K562 (cell line): ENCODE data around the gene TKT.

ENCODE experiments used
- ATF2 ChIP-seq: sonication (generic); formaldehyde crosslinking; IDR thresholded peaks from 2 replicates; pipeline ENCODE4 v1.8.1; 2022; ENCODE audit warnings: missing genetic modification reagents
- CTCF ChIP-seq, 3 experiments: IDR thresholded peaks in 2 of 3; conservative IDR thresholded peaks in 1 of 3; 2 replicates each; pipeline ENCODE4 v1.5.1; 2011 to 2012; ENCODE audit warnings: low read length in 3 of 3, mild to moderate bottlenecking in 3 of 3, control low read depth in 2 of 3, improper control_type of control experiment in 1 of 3, inconsistent platforms in 1 of 3, low read depth in 1 of 3, mixed read lengths in 1 of 3, moderate library complexity in 1 of 3; ENCODE audit not compliant: insufficient read depth in 2 of 3
- ELF4 ChIP-seq: fragments of 450-650 bp; formaldehyde crosslinking; IDR thresholded peaks from 2 replicates; pipeline ENCODE4 v1.4.0; 2022; ENCODE audit warnings: missing genetic modification characterization
- LARP7 ChIP-seq: fragments of 450-650 bp; IDR thresholded peaks from 2 replicates; pipeline ENCODE4 v1.6.1; 2016
- MXD1 ChIP-seq: fragments of 250-450 bp; sonication (Bioruptor Pico); IDR thresholded peaks from 2 replicates; pipeline ENCODE4 v1.8.0; 2021; ENCODE audit warnings: borderline replicate concordance, mild to moderate bottlenecking, moderate library complexity; ENCODE audit not compliant: poor library complexity, severe bottlenecking
- SMARCA5 ChIP-seq: fragments of 450-650 bp; IDR thresholded peaks from 2 replicates; pipeline ENCODE4 v1.6.1; 2016
- SMARCB1 ChIP-seq: IDR thresholded peaks from 2 replicates; pipeline ENCODE4 v1.6.1; 2011; ENCODE audit warnings: improper control_type of control experiment, low read depth; ENCODE audit not compliant: insufficient read length
- SRSF9 ChIP-seq: fragments of 200-400 bp; formaldehyde crosslinking; IDR thresholded peaks from 2 replicates; pipeline ENCODE4 v1.6.1; 2017; ENCODE audit warnings: low read depth, low read length, borderline replicate concordance
- YY1 ChIP-seq, 3 experiments: IDR thresholded peaks; 2 replicates each; pipeline ENCODE4 v1.6.1; 2011; ENCODE audit warnings: low read length in 2 of 3, mild to moderate bottlenecking in 2 of 3, moderate library complexity in 2 of 3, borderline replicate concordance in 1 of 3, control low read depth in 1 of 3, low read depth in 1 of 3; ENCODE audit not compliant: insufficient read depth in 3 of 3, insufficient replicate concordance in 2 of 3, control insufficient read depth in 1 of 3, insufficient read length in 1 of 3; ENCODE audit errors: extremely low read depth in 1 of 3
- ZBTB1 ChIP-seq: sonication (generic); formaldehyde crosslinking; IDR thresholded peaks from 2 replicates; pipeline ENCODE4 v1.8.1; 2023; ENCODE audit warnings: missing genetic modification reagents, low read depth, mild to moderate bottlenecking, borderline replicate concordance
- ZBTB8A ChIP-seq: fragments of 450-650 bp; IDR thresholded peaks from 2 replicates; pipeline ENCODE4 v1.6.1; 2018; ENCODE audit warnings: mild to moderate bottlenecking, moderate library complexity; ENCODE audit not compliant: partially characterized antibody
- ZC3H4 ChIP-seq: sonication (generic); formaldehyde crosslinking; IDR thresholded peaks from 2 replicates; pipeline ENCODE4 v1.9.0; 2021; ENCODE audit warnings: missing genetic modification reagents, borderline replicate concordance
- ZNF274 ChIP-seq: IDR thresholded peaks from 2 replicates; pipeline ENCODE4 v1.6.1; 2011; ENCODE audit warnings: low read depth, mild to moderate bottlenecking, low read length, moderate library complexity, borderline replicate concordance

GRCh38 chr3:53278667-53279066 lies 22.8 kb upstream of the TKT start:
- TF ChIP-seq ZC3H4 (CRISPR knock-in tag) = no peak
- no peak for TF ChIP-seq CTCF (IDR thresholded peaks at IDR 0.05 in 2 of 3, conservative IDR thresholded peaks at IDR 0.05 in 1 of 3; ENCODE audit: insufficient read depth in 2 of 3, low read depth in 1 of 3, low read length in 3 of 3)
- no peak for TF ChIP-seq ZBTB8A
- no peak for TF ChIP-seq MXD1 (CRISPR knock-in tag)
- no peak for TF ChIP-seq YY1 (IDR thresholded peaks at IDR 0.05; ENCODE audit: borderline replicate concordance in 1 of 3, control insufficient read depth in 1 of 3, extremely low read depth in 1 of 3, insufficient read depth in 3 of 3, insufficient read length in 1 of 3, insufficient replicate concordance in 2 of 3, low read depth in 1 of 3, low read length in 2 of 3)
- no peak for TF ChIP-seq ZBTB1 (CRISPR knock-in tag)
- TF ChIP-seq ZNF274 = no peak
- no peak for TF ChIP-seq ATF2 (CRISPR knock-in tag)
- TF ChIP-seq LARP7 = no peak
- no peak for TF ChIP-seq ELF4
- TF ChIP-seq SMARCB1 = no peak
- TF ChIP-seq SRSF9 = no peak
- TF ChIP-seq SMARCA5 = no peak
